ENCODE results near the gene ASPRV1. TPM values are rescaled to one million over a fixed set of nuclear protein-coding genes. Genes with fewer than 3 reads are reported as not detected.

ASPRV1 gene
- total RNA-seq (ENCODE audit: unreplicated experiment): 0.87 TPM
- long read RNA-seq: 0 reads

GRCh38 chr2:69961496-69961895, at the start of gene ASPRV1:
ASPRV1 (minus strand) TSS chr2:69961631; CDS start chr2:69961436, 195 bp downstream.
- Mint-ChIP-seq H3K36me3 (ENCODE audit: low read depth, unreplicated experiment) (peaks cover 5% of the 10 kb centered on the region), H3K4me3 (ENCODE audit: unreplicated experiment) (no peak within 1 kb of the TSS), H3K27ac (ENCODE audit: unreplicated experiment) (no peak within 1 kb of the TSS), H3K27me3 (ENCODE audit: unreplicated experiment) (peaks cover 9% of the 10 kb centered on the region), H3K4me1 (ENCODE audit: unreplicated experiment) (peaks cover 10% of the 10 kb centered on the region), H3K9me3 (ENCODE audit: unreplicated experiment) (no peaks in the 10 kb centered on the region)
- no peak for TF ChIP-seq CTCF (IDR thresholded peaks at IDR 0.05; ENCODE audit: unreplicated experiment)
- DNase-seq (ENCODE audit: low spot score): no peak

GRCh38 chr2:70010576-70011111, 49.2 kb upstream of the ASPRV1 start:
- Mint-ChIP-seq H3K27ac (ENCODE audit: unreplicated experiment) (no peak overlapping the region), H3K4me3 (ENCODE audit: unreplicated experiment) (no peak overlapping the region), H3K27me3 (ENCODE audit: unreplicated experiment) (peaks cover 3% of the 10 kb centered on the region), H3K4me1 (ENCODE audit: unreplicated experiment) (peaks cover 7% of the 10 kb centered on the region), H3K36me3 (ENCODE audit: low read depth, unreplicated experiment) (peaks cover 4% of the 10 kb centered on the region), H3K9me3 (ENCODE audit: unreplicated experiment) (no peaks in the 10 kb centered on the region)
- no peak for DNase-seq (ENCODE audit: low spot score)
- no peak for TF ChIP-seq CTCF (IDR thresholded peaks at IDR 0.05; ENCODE audit: unreplicated experiment)

- no peak for TF ChIP-seq CTCF (IDR thresholded peaks at IDR 0.05; ENCODE audit: unreplicated experiment)
- H3K4me3 Mint-ChIP-seq (ENCODE audit: unreplicated experiment): no peak overlapping the region
- H3K27me3 Mint-ChIP-seq (ENCODE audit: unreplicated experiment): peaks cover 3% of the 10 kb centered on the region
- H3K27ac Mint-ChIP-seq (ENCODE audit: unreplicated experiment): peak overlapping the region; percentile 24
- no peaks in the 10 kb centered on the region for H3K9me3 Mint-ChIP-seq (ENCODE audit: unreplicated experiment)
- H3K36me3 Mint-ChIP-seq (ENCODE audit: low read depth, unreplicated experiment): peaks cover 7% of the 10 kb centered on the region
- DNase-seq (ENCODE audit: low spot score): no peak
- H3K4me1 Mint-ChIP-seq (ENCODE audit: unreplicated experiment): peaks cover 7% of the 10 kb centered on the region
Measured at GRCh38 chr2:70009762-70010575, 48.5 kb upstream of the ASPRV1 start.

GRCh38 chr2:70008290-70008689, 46.9 kb upstream of the ASPRV1 start:
- DNase-seq (ENCODE audit: low spot score): no peak
- peaks cover 7% of the 10 kb centered on the region for H3K36me3 Mint-ChIP-seq (ENCODE audit: low read depth, unreplicated experiment)
- H3K27me3 Mint-ChIP-seq (ENCODE audit: unreplicated experiment): peaks cover 3% of the 10 kb centered on the region
- no peak overlapping the region for H3K4me3 Mint-ChIP-seq (ENCODE audit: unreplicated experiment)
- peaks cover 7% of the 10 kb centered on the region for H3K4me1 Mint-ChIP-seq (ENCODE audit: unreplicated experiment)
- no peaks in the 10 kb centered on the region for H3K9me3 Mint-ChIP-seq (ENCODE audit: unreplicated experiment)
- TF ChIP-seq CTCF (IDR thresholded peaks at IDR 0.05; ENCODE audit: unreplicated experiment): no peak
- H3K27ac Mint-ChIP-seq (ENCODE audit: unreplicated experiment): no peak overlapping the region

- Mint-ChIP-seq H3K4me1 (ENCODE audit: unreplicated experiment) (peaks cover 9% of the 10 kb centered on the region), H3K36me3 (ENCODE audit: low read depth, unreplicated experiment) (peaks cover 7% of the 10 kb centered on the region), H3K9me3 (ENCODE audit: unreplicated experiment) (no peaks in the 10 kb centered on the region), H3K27ac (ENCODE audit: unreplicated experiment) (no peak overlapping the region), H3K27me3 (ENCODE audit: unreplicated experiment) (peaks cover 3% of the 10 kb centered on the region), H3K4me3 (ENCODE audit: unreplicated experiment) (no peak overlapping the region)
- no peak for TF ChIP-seq CTCF (IDR thresholded peaks at IDR 0.05; ENCODE audit: unreplicated experiment)
- no peak for DNase-seq (ENCODE audit: low spot score)
Measured at GRCh38 chr2:70007151-70007550, 45.7 kb upstream of the ASPRV1 start.
